Mammary microvascular endothelial cell (primary cell): ENCODE measurements around the gene CFDP1. TPM values are rescaled to one million over a fixed set of nuclear protein-coding genes. Genes with fewer than 3 reads are reported as not detected.

ENCODE experiments used
- total RNA-seq: library from RNA; depleted of rRNA; stranded (reverse); fragments of >200 nt; gene quantifications from 2 replicates; pipeline ENCODE4 v1.2.3, GENCODE V29; 2015

Gene CFDP1
- 137 and 184 TPM in 2 replicates for total RNA-seq

GRCh38 chr16:75432828-75433731 lies at the start of gene CFDP1:
CFDP1 (minus strand) TSS chr16:75433503; CDS start chr16:75433352, 151 bp downstream.

DNA sequence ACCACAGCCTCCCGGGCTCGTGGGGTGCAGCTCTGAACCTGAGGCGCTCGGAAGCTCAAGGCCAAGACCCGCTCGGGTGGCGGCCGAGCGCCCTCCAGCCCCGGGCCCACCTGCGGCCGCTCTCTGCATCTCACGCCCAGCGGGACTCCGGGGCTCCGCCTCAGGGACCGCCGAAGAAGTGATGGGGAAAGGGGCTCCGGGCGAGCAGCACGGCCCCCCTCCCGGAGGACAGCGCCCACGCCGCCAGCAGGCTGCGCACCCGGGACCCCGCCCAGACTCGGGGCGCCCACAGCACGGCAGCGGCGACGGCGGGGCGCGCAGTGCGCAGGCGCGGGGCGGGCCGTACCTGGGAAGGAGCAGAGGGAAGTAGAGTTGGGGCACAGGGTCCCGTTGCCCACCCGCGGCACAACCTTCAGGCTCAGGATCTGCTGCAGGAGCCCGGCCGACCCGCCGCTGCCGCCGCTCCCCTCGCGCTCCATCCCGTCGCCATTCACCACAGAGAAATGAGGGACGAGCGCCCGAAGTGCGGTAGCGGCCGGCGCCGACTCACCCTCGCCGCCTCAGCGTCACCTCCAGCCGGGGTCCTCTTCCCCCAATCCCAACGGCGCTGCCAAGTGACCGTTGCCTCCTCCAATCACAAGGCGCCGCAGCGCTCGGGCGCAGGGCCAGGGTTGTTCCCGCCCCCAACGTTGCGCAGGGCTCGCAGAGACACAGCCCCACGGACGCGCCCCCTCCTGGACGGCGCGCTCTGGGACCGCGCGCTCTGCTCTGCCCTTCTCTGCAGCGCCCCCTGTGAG lies 31.0 kb upstream of the CFDP1 start, which contains the start of gene TMEM170A:
TMEM170A (minus strand) TSS at position 568 of the 797 bp plus-strand sequence; CDS start at position 479, 89 bp downstream.

DNA sequence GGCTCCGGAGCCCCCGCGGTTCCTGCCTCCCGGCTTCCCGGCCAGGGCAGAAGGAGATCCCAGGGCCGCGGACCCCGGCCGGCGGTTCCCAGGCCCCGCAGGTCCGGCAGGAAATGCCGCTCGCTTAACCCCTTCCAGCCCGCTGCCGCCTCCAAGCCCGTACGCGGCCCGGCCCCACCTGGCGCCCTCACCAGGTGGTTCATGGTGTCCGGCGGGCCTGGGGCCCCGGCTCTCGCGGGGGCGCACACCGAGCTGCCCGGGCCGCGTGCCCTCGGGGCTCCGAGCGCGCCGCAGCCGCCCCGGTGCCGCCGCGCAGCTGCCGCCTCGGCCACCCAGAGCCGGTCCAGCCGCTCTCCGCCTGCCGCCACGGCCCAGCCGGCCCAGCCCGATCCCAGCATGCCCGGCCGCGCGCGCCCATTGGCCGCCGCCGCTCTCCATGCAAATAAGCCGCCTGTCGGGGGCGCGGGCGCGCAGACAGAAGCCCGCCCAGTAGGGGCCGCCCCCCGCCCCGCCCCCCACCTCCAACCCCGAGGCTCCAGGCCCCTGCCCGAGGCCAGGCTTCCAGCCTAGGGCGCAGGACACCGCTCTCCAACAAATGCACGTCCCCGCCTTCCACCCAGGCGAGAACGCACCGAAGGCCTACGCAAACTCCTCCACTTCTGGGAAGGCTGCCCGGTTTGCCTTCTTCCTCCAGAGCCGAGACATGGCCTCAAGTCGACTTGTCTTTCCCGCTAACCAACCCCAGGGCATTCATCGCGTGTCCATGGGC lies 181.8 kb downstream of the CFDP1 start, which contains the start of gene BCAR1:
BCAR1 (minus strand) TSS at position 345 of the 769 bp plus-strand sequence; CDS start at position 203, 142 bp downstream.

Other genes with a start within 250 kb of the CFDP1 start
- gene CTRB2, start 226.3 kb downstream of the CFDP1 start, total RNA-seq, result not detected in 2 replicates
- gene CTRB1, start 214.5 kb downstream of the CFDP1 start, total RNA-seq, result not detected in 2 replicates
- 243 and 270 TPM in 2 replicates for gene BCAR1, start 181.9 kb downstream of the CFDP1 start, total RNA-seq
- gene TMEM170A, start 31.2 kb upstream of the CFDP1 start, total RNA-seq, result 14.3 and 17.0 TPM in 2 replicates
- gene CHST6, start 61.9 kb upstream of the CFDP1 start, total RNA-seq, result 0.20 and 0.44 TPM in 2 replicates
- not detected in 2 replicates for gene CHST5, start 102.6 kb upstream of the CFDP1 start, total RNA-seq
- 4.0 and 6.8 TPM in 2 replicates for gene TMEM231, start 122.7 kb upstream of the CFDP1 start, total RNA-seq
- 49.1 and 49.8 TPM in 2 replicates for gene GABARAPL2, start 132.9 kb upstream of the CFDP1 start, total RNA-seq
- gene ADAT1, start 189.8 kb upstream of the CFDP1 start, total RNA-seq, result 31.0 and 35.1 TPM in 2 replicates
- 227 and 241 TPM in 2 replicates for gene KARS1, start 214.2 kb upstream of the CFDP1 start, total RNA-seq
- 43.9 and 52.0 TPM in 2 replicates for gene TERF2IP, start 214.3 kb upstream of the CFDP1 start, total RNA-seq
- gene CPHXL2, start 243.5 kb upstream of the CFDP1 start, total RNA-seq, result not detected in 2 replicates